HepG2 (cell line): ENCODE data around the gene LEMD1. TPM values are rescaled to one million over a fixed set of nuclear protein-coding genes. Genes with fewer than 3 reads are reported as not detected.

Experiments
- ATAC-seq: fragments of 200-7000 bp; cut with Tn5 transposase; 3 replicates; pipeline ENCODE4 v1.9.1; 2020; ENCODE audit warnings: mild to moderate bottlenecking, moderate library complexity
- BruUV-seq: library from RNA; stranded (reverse); fragments of 400-500 nt; replicated peaks from 2 replicates; lab custom pipeline; 2021; lab: Mats Ljungman, UMichigan
- CTCF ChIA-PET: fragments of 300-600 bp; formaldehyde crosslinking; extraction: SDS; loops from one replicate; lab custom pipeline; 2021; ENCODE audit warnings: low total read pairs, inconsistent platforms, low intra/inter-chr PET ratio; lab: Yijun Ruan, JAX
- POLR2A ChIA-PET: fragments of 350-600 bp; sonication (Branson Sonifier 250); formaldehyde crosslinking; loops from one replicate; lab custom pipeline; 2020; ENCODE audit warnings: antibody characterized with exemption, inconsistent platforms; lab: Yijun Ruan, JAX
- DNase-seq: peaks from one replicate; pipeline ENCODE4 v3.0.0-alpha.2; 2015; ENCODE audit warnings: low spot score
- FAIRE-seq: peaks from 3 replicates; lab custom pipeline; 2011; peaks lifted over from hg19 to GRCh38; lab: Jason Lieb, UNC
- H2AFZ ChIP-seq: one replicate; pipeline ENCODE4 v1.6.1; 2011; ENCODE audit warnings: low read length, inconsistent platforms
- H3K27ac ChIP-seq: fragments of 300-600 bp; 3 replicates; pipeline ENCODE4 v1.8.0; 2011; ENCODE audit warnings: mixed run types, mild to moderate bottlenecking, mixed read lengths, low read length, inconsistent platforms; ENCODE audit not compliant: insufficient read depth; ENCODE audit errors: extremely low read length
- H3K27me3 ChIP-seq, 2 experiments: fragments of 200-600 bp in 1 of 2; 2 replicates in 1 of 2; 3 replicates in 1 of 2; pipeline versions ENCODE4 v1.6.0 to v1.8.0; 2011; ENCODE audit warnings: low read length in 2 of 2, mild to moderate bottlenecking in 2 of 2, moderate library complexity in 2 of 2, inconsistent platforms in 1 of 2; ENCODE audit not compliant: insufficient read depth in 2 of 2, control insufficient read depth in 1 of 2
- H3K36me3 ChIP-seq, 2 experiments: fragments of 200-600 bp in 1 of 2; replicated peaks in 1 of 2; 2 replicates in 1 of 2; 3 replicates in 1 of 2; pipeline versions ENCODE4 v1.5.1 to v1.8.0; 2011; ENCODE audit warnings: low read length in 2 of 2, inconsistent platforms in 1 of 2; ENCODE audit not compliant: insufficient read depth in 2 of 2, control insufficient read depth in 1 of 2
- H3K4me1 ChIP-seq: 2 replicates; pipeline ENCODE4 v1.5.1; 2012; ENCODE audit warnings: low read length, inconsistent platforms; ENCODE audit not compliant: insufficient read depth
- H3K4me2 ChIP-seq: 2 replicates; pipeline ENCODE4 v1.6.0; 2011; ENCODE audit warnings: low read depth, low read length, inconsistent platforms
- H3K4me3 ChIP-seq, 3 experiments: fragments of 200-600 bp in 1 of 3; sonication (generic), shearing (Covaris generic) in 1 of 3; replicated peaks in 1 of 3; 2 replicates each; pipeline ENCODE4 v1.5.1; 2011 to 2016; ENCODE audit warnings: low read length in 3 of 3, inconsistent platforms in 2 of 3, low read depth in 2 of 3, mild to moderate bottlenecking in 2 of 3, control low read depth in 1 of 3, mixed read lengths in 1 of 3; ENCODE audit not compliant: insufficient read depth in 1 of 3
- H3K79me2 ChIP-seq: one replicate; pipeline ENCODE4 v1.6.1; 2011; ENCODE audit warnings: low read length, inconsistent platforms; ENCODE audit not compliant: insufficient read depth
- H3K9ac ChIP-seq: 2 replicates; pipeline ENCODE4 v1.6.0; 2011; ENCODE audit warnings: mild to moderate bottlenecking, low read depth, low read length, inconsistent platforms; ENCODE audit not compliant: insufficient read depth
- H3K9me3 ChIP-seq: 2 replicates; pipeline ENCODE4 v1.5.1; 2012; ENCODE audit warnings: mild to moderate bottlenecking, low read length
- H4K20me1 ChIP-seq: 2 replicates; pipeline ENCODE4 v1.6.0; 2011; ENCODE audit warnings: inconsistent platforms, mild to moderate bottlenecking, low read length, moderate library complexity; ENCODE audit not compliant: insufficient read depth
- MXD1 ChIP-seq: sonication (generic); formaldehyde crosslinking; IDR thresholded peaks from 2 replicates; pipeline ENCODE4 v1.4.0; 2020; ENCODE audit warnings: mild to moderate bottlenecking, missing genetic modification reagents
- NRL ChIP-seq: sonication (generic); formaldehyde crosslinking; IDR thresholded peaks from 2 replicates; pipeline ENCODE4 v1.5.0; 2020; ENCODE audit warnings: missing genetic modification reagents, mild to moderate bottlenecking, moderate library complexity, borderline replicate concordance
- ZNF839 ChIP-seq: sonication (generic); formaldehyde crosslinking; IDR thresholded peaks from 2 replicates; pipeline ENCODE4 v1.4.0; 2020; ENCODE audit warnings: missing genetic modification reagents, mild to moderate bottlenecking, borderline replicate concordance
- ZSCAN31 ChIP-seq: sonication (generic); formaldehyde crosslinking; IDR thresholded peaks from 2 replicates; pipeline ENCODE4 v1.5.0; 2020; ENCODE audit warnings: low read depth, mild to moderate bottlenecking, missing genetic modification reagents
- WGBS: methylation state at CpG from one replicate; pipeline ENCODE4 v1.1.6; 2017; ENCODE audit warnings: low lambda C conversion rate; 5-methylcytosine and 5-hydroxymethylcytosine counted together
- in situ Hi-C: cut with HindIII; loops from 2 replicates; pipeline ENCODE4 v1.10.0; 2017; ENCODE audit warnings: low pct_unique_long_range_greater_than_20kb; ENCODE audit not compliant: extremely low pct_ligation_motif_present
- intact Hi-C: fragments of 100-400 bp; cut with micrococcal nuclease; formaldehyde crosslinking; loops from one replicate; pipeline ENCODE4 v1.10.0; 2022; ENCODE audit not compliant: unreplicated experiment
- polyA plus RNA-seq, 8 experiments: library from polyadenylated mRNA; depleted of rRNA in 3 of 8; stranded (reverse) in 7 of 8; unstranded in 1 of 8; fragments of >200 nt; fragmentation: Illumina TruSeq in 4 of 8; extraction: Trizol in 4 of 8; gene quantifications; 2 replicates each; pipeline versions ENCODE4 v1.2.1 to v1.2.3, GENCODE V29; 2011 to 2016; ENCODE audit warnings: low read depth in 4 of 8, missing spikeins in 1 of 8, mixed read lengths in 1 of 8; ENCODE audit not compliant: insufficient read depth in 1 of 8
- total RNA-seq, 5 experiments: library from RNA; depleted of rRNA; stranded (reverse); fragments of >200 nt; fragmentation: Illumina TruSeq; extraction: Trizol; gene quantifications; 2 replicates each; pipeline ENCODE4 v1.2.3, GENCODE V29; 2016; ENCODE audit warnings: low read depth in 1 of 5

Gene LEMD1
- total and polyA plus RNA-seq, 2 of the 13 experiments (the other 11 are each of a cell fraction or from before 2014, with no cell fraction given), result 1.4 to 2.3 TPM

DNA sequence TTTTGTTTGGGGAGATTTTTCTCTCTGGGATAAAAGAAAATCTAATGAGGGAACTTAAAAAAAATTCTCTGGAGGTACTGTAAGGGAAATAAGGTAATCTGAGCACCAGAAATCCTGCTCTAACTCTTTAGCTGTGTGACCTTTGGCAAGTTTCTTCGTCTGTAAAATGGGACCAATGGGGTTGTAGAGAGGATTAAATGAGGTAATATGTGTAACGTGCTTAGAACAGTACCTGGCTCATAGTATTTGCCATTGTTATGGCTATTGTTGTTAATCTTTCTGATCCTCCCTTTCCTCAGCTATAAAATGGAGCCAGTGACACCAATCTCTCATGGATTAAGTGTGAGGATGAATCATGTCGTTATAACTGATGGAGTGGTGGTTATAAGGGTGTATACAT, 64.3 kb downstream of the LEMD1 start:
- Histone ChIP-seq H2AFZ (no peak overlapping the region), H3K79me2 (no peaks in the 10 kb centered on the region), H4K20me1 (no peaks in the 10 kb centered on the region), H3K4me1 (no peaks in the 10 kb centered on the region), H3K27me3 (peaks cover 1 to 34% of the 10 kb centered on the region in 2 experiments; a peak in 3 of 5 replicates), H3K27ac (no peak overlapping the region), H3K9me3 (no peaks in the 10 kb centered on the region), H3K4me3 (no peak overlapping the region), H3K4me2 (no peak overlapping the region), H3K9ac (no peak overlapping the region), H3K36me3 (no peaks in the 10 kb centered on the region)
- CTCF ChIA-PET, result no interaction called here
- intact Hi-C loops, result no loop called here
- DNase-seq (no peak), FAIRE-seq (no peak), ATAC-seq (no peak)
- POLR2A ChIA-PET, result no interaction called here
- in situ Hi-C loops, result no loop called here
- BruUV-seq, result no TSS peak
- 10% methylated on average over 3 of the region's 3 CpGs for WGBS
- TF ChIP-seq MXD1 (CRISPR knock-in tag), result no peak
- TF ChIP-seq, all 625 proteins: peak for 0

- Histone ChIP-seq H3K36me3 (no peaks in the 10 kb centered on the region), H4K20me1 (no peaks in the 10 kb centered on the region), H3K79me2 (no peaks in the 10 kb centered on the region), H3K27me3 (peaks cover 1 to 42% of the 10 kb centered on the region in 2 experiments; a peak in 4 of 5 replicates), H3K4me2 (no peak within 1 kb of the TSS), H3K4me3 (no peak within 1 kb of the TSS), H3K9ac (no peak within 1 kb of the TSS), H2AFZ (no peak within 1 kb of the TSS), H3K9me3 (no peaks in the 10 kb centered on the region), H3K4me1 (no peaks in the 10 kb centered on the region), H3K27ac (no peak within 1 kb of the TSS)
- intact Hi-C loops (no loop called here), in situ Hi-C loops (no loop called here)
- DNase-seq (no peak), FAIRE-seq (no peak), ATAC-seq (no peak)
- no TSS peak for BruUV-seq
- WGBS, result 53% methylated on average over 18 of the region's 20 CpGs
- CTCF ChIA-PET, result no interaction called here
- POLR2A ChIA-PET, result no interaction called here
- no peak for TF ChIP-seq ZSCAN31 (CRISPR knock-in tag)
- TF ChIP-seq NRL (CRISPR knock-in tag), result no peak
- no peak for TF ChIP-seq ZNF839 (CRISPR knock-in tag)
Observed at GRCh38 chr1:205356440-205357139, 65.3 kb downstream of the LEMD1 start, which contains the start of gene KLHDC8A. TSS of gene KLHDC8A (minus strand) at chr1:205356922. CDS start at chr1:205343604, 13,318 bp downstream.
